A204.1 (cell line): Measurements from ENCODE around the gene ZBTB7A.
"Not testable (repeated sequence)": the region's sequence is repeated elsewhere in the genome, so short reads cannot be mapped to it uniquely, and the experiment has no call there.

Experiments
- FAIRE-seq: peaks from 2 replicates; lab custom pipeline; 2012; peaks lifted over from hg19 to GRCh38; lab: Jason Lieb, UNC

The ZBTB7A gene

DNA sequence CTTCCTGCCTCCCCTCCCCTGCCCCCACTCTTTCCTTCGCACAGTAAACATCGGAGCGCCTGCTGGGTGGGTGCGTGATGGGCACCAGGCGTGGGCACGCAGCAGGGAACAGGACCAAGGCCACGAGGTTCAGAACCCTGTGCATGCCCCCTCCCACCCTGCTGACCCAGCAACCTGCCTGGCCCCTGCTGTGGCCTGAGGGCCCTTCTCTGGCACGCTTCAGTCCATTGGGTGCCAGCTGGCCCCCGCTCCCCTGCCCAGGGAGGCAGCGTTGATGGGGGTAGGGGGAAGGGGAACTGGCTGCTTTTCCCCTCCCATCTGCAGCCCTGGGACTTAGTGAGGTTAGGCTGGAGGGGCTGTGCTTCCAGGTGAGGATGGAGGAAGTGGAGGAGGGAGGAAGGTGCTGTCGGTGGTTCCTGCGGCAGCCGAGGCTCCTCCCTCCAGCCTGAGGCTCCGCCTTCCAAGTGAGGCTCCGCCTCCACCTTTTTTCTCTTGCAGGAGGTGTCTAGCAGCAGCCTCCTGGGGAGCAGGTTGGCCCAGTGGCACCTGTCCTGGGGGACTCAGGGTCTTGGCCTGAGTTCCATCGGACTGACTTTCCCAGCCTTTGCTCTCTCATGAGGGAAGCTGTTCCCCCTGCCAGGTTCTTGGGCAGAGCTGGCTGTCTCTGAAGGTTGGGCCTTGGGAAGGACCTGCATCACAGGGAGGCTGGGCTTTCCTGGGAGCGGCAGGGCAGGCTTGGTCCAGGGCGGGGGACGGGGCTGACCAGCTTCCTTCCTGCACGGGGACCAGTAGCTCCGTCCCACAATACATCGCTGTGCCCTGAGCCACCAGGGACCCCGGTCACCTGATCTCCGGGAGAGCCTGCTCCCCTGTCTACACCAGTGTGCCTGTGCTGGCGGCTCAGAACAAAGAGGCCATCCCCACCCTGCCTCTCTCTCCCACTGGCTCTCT, 51.9 kb downstream of the ZBTB7A start:
- FAIRE-seq, result no peak

DNA sequence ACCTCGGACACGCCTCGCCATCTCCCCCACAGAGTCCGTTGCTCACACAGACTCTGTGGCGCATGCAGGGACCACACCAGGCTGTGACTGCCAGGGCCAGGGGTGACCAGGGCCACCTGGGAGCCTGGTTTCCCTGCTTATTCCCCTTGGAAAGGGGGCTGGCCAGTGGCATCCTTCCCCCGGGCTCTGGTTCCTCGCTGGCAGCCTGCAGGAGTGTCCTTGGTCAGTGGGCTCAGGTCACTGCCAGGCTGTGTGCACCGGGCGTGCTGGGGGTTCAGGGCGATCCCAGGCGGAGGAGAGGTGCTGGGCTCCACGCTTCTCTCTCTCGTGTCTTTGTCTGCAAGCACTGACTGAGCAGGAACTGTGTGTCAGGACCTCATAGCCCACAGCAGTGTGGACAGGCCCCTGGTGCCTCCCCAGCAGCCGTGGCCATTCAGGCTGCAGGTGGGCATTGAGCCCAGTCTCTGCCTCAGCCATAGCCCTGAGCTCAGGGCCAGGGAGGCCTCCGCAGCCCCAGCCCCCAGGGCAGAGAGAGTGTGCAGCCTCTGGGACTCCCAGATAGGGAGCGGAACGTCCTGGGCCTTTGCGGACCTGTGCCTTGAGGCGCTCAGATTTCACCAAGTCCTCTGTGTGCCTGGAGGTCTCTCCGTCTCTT, 52.7 kb downstream of the ZBTB7A start:
- no peak for FAIRE-seq

DNA sequence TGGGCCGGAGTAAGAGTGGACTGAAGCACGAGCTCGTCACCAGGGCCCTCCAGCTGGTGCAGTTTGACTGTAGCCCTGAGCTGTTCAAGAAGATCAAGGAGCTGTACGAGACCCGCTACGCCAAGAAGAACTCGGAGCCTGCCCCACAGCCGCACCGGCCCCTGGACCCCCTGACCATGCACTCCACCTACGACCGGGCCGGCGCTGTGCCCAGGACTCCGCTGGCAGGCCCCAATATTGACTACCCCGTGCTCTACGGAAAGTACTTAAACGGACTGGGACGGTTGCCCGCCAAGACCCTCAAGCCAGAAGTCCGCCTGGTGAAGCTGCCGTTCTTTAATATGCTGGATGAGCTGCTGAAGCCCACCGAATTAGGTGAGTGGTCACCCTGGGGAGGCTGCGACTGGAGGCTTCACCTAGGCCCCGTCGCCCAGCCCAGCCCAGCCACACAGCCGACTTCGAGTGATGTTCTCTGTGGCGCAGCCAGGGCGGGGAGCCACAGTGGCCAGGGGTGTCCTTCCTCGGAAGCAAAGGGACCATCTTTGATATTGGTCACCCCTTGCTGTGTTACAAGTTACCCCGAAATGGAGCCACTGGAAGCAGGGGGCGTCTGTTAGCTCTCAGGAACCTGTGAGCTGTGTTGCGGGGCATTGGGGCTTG, 53.6 kb downstream of the ZBTB7A start:
- no peak for FAIRE-seq

DNA sequence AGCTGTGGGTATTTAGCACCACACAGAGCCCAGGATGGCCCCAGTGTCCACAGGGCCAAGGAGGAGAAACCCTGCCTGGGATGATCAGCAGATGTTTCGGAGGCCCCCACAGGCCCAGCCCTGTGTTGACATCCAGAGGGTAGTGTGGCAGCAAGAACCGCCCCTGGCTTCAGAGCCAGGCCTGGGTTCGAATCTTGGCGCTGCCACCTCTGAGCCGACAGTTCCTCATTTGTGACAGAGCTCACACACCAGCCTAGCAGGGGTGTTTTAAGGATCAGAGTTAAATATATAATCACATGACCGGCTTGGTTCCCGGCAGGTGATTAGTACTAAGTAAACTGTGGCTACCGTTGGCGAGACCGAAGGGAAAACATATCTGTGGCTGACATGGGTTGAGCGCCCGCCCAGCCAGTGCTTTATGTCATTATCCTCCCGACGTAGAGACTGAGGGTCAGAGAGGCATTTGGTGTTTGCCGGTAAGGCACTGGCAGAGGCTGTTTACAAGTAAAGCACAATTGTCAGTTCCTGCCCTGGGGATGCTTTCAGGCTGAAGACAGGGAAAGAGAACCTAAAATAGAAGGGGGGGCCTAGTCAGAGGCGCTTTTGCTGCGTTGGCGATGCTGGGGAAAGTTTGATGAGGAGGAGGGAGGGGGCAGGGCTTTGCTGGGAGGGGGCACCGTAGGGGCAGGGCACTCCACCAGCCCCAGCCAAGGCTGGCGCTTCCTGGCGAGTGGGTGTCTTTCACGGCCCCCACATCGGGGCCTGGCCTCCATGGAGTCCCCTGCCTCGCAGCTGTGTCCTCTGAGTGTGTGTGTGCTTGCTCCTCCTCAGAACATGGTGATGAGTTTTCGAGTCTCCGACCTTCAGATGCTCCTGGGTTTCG, 54.4 kb downstream of the ZBTB7A start:
- FAIRE-seq, result no peak

DNA sequence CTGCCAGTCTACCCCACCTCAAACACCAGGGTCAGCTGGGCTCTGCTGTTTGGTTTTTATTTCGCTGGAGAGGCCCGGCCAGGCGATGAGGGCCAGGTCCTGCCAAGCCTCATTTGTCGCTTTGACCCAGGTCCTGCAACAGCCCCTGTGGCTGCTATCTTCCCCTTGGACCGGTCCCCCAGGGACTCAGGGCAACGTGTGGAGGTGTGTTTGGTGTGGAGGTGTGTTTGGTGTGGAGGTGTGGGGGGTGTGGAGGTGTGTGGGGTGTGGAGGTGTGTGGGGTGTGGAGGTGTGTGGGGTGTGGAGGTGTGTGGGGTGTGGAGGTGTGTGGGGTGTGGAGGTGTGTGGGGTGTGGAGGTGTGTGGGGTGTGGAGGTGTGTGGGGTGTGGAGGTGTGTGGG, 55.3 kb downstream of the ZBTB7A start:
- not testable (repeated sequence) for FAIRE-seq

DNA sequence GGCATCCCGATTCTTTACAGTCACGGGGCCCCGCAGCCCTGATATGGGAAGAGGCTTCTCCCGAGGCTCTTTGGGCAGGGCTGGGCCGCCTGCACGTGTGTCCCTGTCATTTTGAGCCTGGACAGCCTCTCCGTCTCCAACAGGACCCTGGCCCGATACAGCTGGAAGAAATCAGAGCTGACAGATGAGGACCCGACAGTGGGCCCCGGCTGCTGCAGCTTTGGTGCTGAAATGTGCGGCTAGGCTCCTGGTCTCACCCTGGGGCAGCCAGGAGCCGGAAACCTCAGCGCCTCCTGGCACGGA, 55.9 kb downstream of the ZBTB7A start:
- FAIRE-seq, result no peak

DNA sequence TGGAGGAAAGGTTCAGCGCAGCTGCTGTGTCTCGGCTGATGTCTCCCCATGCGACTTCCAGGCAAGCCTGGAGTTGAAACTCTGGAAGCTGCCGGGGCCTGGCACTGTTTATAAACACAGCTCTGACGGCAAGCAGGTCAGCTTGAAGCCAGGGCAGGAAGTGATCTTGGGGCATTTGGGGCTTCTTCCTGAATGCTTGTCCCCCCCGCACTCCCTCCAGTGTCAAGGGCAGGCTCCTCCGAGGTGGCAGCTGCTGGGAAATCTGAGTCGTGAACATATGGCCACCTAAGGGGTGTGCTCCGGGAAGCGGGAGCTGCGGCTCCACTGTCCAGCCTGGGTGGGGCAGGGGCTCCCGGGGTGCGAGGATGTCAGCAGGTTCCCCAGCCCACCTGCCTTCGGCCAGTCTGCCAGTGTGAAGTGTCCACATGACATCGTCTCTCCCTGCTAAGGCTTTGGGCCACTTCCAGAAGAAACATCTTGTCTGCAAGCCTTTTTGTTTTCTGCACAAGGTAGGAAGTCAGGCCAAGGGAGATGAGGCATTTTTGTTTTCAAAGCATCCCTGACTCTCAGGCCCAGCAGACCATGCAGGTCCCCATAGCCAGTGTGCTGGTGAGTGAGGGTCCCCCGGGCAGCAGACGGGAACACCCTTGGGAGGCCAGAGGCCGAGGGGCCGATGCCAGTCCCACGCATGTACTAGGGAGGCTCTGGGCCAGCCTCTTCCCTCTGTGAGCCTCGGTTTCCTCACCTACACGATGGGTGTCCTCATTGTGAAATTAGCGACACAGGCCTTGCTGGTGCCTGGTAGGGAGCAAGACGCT, 56.5 kb downstream of the ZBTB7A start:
- no peak for FAIRE-seq

DNA sequence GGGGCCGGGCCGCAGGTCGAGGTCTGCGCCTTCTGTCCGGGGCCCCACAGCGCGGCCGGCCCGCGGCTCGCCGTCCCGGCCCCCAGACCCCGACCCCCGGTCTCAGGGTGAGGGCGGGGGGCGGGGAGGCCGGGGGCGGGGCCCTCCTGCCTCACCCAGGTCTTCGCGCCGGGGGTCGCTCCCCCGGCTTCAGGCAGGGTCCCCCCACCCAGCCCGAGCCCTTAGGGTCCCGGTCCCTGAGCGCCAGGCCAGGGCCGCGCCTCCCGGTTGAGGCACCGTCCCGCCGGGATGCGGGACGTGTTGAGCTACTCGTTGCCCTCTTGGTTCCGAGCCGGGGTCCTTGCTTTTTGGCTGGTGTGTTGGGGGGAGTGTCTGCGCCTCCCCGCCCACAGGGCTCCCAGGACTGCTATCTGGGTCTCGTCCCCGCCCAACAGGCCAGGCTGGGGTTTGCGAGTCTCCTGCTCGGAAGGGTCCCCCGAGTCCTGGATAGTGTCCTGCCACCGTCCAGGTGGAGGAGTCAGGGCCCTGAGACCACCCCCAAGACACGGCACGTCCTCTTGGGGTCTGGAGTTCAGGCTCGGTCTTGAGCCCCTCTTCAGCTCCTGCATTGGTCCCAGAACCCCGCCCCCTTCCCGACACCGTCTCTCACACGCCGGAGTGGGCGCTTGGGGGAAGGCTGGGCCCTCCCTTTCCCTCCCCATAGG, 58.7 kb downstream of the ZBTB7A start:
- FAIRE-seq, result no peak

DNA sequence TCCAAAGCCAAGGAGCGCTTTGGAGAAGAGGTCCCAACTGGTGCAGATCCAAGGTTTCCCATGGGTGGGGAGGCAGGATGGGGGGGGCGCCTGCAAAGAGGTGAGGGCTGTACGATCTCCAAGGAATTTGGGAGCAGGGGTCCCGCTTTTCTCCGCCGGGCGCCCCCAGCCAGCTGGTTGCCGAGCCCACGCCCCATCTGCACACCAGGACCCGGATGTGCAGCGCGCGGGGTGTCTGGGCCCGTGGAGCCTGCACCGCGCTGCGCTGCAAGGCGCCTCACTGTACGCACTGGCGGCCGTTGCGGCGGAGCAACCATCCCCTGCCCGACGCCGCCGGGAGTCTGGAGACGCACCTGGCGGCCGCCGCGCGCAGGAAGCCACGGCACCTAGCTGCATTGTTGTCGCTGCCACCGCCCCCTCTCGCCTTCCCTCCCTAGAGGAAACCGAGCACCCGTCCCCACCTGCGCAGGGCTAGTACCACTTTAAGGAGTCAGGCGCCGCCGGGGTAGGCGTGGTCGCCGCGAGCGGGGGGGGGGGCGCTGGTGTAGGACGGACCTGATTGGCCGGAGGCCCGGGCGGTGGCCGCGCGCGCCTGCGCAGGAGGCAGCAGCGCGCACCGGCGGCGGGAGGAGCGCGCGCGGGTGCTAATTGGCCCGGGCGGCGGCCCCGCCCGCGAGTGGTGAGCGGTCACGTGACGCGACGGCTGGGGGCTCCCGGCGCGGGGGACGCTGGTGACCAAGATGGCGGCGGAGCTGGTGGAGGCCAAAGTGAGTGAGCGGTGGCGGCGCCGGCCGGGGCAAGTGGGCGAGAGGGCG, 59.5 kb downstream of the ZBTB7A start, which contains the start of gene PIAS4:
PIAS4 (plus strand) TSS at position 716 of the 815 bp plus-strand sequence; CDS start at position 741, 25 bp downstream.
- no peak for FAIRE-seq

DNA sequence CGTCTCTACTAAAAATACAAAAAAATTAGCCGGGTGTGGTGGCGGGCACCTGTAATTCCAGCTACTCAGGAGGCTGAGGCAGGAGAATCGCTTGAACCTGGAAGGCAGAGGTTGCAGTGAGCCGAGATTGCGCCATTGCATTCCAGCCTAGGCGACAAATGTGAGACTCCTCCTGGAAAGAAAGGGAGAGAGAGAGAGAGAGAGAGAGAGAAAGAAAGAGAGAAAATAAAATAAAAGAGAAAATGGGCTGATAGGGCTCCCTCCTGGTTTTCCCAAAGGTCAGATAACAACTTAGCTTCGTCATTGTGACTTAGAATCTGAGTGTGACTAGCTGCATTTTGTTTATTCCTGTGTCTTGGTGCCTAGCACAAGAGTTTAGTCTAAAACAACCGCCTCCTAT, 61.3 kb downstream of the ZBTB7A start:
- not testable (repeated sequence) for FAIRE-seq

DNA sequence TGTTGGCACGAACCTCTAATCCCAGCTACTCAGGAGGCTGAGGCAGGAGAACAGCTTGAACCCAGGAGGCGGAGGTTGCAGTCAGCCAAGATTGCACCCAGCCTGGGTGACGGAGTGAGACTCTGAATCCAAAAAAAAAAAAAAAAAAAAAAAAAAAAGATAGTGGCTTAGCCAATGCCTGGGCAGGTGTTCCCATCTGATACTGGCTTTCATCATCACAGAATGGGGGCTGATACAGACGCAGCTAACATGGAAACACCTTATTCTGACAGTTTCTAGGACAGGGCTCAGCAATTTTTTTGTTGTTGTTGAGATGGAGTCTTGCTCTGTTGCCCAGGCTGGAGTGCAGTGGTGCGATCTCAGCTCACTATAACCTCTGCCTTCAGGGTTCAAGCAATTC, 65.9 kb downstream of the ZBTB7A start:
- FAIRE-seq, result not testable (repeated sequence)

DNA sequence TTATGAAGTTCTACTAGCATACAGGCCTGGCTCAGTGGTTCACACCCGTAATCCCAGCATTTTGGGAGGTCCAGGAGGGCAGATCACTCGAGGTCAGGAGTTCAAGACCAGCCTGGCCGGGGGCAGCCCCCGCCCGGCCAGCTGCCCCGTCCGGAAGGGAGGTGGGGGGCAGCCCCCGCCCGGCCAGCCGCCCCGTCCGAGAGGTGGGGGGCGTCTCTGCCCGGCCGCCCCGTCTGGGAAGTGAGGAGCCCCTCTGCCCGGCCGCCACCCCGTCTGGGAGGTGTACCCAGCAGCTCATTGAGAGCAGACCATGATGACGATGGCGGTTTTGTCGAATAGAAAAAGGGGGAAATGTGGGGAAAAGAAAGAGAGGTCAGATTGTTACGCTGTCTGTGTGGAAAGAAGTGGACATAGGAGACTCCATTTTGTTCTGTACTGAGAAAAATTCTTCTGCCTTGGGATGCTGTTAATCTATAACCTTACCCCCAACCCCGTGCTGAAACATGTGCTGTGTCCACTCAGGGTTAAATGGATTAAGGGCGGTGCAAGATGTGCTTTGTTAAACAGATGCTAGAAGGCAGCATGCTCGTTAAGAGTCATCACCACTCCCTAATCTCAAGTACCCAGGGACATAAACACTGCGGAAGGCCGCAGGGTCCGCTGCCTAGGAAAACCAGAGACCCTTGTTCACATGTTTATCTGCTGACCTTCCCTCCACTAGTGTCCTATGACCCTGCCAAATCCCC, 67.9 kb downstream of the ZBTB7A start:
- not testable (repeated sequence) for FAIRE-seq

DNA sequence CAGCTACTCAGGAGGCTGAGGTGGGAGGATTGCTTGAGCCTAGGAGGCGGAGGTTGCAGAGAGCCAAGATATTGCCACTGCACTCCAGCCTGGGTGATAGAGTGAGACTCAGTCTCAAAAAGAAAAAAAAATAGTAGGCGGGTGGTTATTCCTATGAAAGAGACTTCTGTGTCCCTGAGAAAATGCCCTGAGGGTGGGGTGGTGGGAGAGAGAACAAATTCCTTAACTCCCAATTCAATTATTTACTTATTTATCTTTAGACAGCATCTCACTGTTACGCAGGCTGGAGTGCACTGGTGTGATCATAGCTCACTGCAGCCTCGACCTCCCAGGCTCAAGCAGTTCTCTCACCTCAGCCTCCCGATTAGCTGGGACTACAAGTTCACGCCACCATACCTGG, 71.1 kb downstream of the ZBTB7A start:
- FAIRE-seq, result no peak
